Dermis blood vessel endothelial cell (primary cell): Measurements from ENCODE around the gene CAMK2A. TPM values are rescaled to one million over a fixed set of nuclear protein-coding genes. Genes with fewer than 3 reads are reported as not detected.

Experiments used
- DNase-seq: peaks from one replicate; pipeline ENCODE4 v3.0.0; 2010
- total RNA-seq: library from RNA; depleted of rRNA; stranded (reverse); fragments of >200 nt; gene quantifications from 2 replicates; pipeline ENCODE4 v1.2.3, GENCODE V29; 2014

CAMK2A gene
- not detected in 2 replicates for total RNA-seq

GRCh38 chr5:150289551-150290390, at the start of gene CAMK2A:
Gene CAMK2A, minus strand, starts transcription at chr5:150289773. Its CDS starts 148 bp downstream, at chr5:150289625.
- DNase-seq, result no peak

DNA sequence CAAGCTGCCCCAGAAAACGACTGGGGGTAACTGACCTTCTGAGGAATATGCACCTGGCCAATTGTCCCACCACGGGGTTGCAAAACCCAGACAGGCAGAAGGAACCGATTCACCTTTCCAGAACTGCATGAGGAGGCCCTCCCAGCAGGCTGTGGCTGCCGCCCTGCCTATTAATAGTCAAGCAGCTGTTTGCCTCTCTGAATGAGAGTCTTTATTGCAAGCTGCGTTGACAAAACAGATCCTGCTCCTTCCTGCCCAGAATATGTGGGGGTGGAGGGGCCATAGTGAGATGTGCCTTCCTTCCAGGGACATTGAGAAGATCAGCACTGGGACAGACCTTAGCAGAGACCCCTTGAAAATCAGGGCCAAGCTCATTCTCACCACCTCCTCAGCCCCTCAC, 49.6 kb upstream of the CAMK2A start:
- no peak for DNase-seq

- DNase-seq, result no peak
Measured at GRCh38 chr5:150338546-150338945, 49.0 kb upstream of the CAMK2A start.

- no peak for DNase-seq
Measured at GRCh38 chr5:150335778-150336177, 46.2 kb upstream of the CAMK2A start.

DNA sequence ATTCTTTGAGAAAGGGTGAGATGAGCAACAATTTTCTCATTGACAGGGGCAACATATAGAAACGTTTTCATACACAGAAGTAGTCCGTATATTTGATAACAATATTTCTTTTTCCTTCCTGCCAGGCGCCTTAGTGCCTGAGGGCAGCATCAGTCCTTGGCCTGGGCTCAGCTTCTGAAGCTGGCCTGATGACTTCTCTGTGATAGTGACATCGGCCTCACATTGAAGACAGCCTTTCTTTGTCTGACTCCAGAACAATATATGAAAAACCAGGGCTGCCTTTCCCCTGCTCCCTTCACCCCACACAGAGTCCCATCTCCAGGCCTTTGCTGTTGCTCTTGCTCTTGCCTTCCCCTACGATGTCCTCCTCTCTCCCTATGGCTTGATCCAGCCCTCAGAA, 43.8 kb upstream of the CAMK2A start:
- no peak for DNase-seq

DNA sequence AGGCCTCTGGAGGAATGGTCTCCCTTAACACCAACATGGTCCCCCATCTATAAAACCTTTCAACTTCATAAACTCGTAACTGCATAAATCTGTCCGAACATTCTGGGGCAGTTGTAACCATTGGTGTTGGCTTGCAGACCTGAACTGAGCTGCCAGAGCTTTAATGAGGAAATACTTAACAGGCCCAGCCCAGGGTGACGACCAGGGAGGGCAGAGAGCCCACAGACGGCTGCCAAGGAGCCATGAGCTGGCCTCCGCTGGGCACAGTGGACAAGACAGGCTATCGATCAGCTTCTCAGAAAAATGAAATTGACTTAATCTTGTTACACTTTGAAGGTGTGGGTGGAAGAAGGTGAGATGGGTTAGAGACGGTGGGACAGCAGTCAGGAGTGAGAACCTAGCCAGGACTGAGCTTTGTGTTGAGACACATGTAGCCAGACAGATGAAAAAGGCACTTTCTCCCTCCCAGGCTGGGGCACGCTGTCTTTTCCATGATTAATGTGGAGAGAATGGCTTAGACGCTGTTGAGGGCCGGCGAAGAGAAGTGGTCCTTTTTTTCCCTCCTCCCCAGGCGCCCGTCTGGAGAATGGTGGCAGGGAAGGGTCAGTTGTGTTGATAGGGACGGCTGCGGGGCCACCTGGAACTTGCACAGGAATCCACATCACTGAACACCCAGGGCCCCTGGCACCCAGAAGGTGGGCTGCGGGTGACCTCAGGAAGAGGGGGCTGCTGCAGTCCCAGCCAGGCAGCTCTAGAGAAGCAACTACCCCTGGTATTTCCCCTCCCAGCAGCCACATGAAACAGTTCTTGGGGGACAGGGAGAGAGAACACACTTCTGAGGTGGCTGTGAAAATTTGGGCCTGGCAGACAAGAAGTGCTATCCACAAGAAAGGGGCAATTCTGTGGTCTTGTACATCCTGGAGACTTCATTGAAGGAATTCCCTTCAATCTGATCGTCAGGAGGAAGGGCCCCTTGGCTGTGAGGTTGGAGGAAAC, 40.6 kb upstream of the CAMK2A start:
- no peak for DNase-seq

DNA sequence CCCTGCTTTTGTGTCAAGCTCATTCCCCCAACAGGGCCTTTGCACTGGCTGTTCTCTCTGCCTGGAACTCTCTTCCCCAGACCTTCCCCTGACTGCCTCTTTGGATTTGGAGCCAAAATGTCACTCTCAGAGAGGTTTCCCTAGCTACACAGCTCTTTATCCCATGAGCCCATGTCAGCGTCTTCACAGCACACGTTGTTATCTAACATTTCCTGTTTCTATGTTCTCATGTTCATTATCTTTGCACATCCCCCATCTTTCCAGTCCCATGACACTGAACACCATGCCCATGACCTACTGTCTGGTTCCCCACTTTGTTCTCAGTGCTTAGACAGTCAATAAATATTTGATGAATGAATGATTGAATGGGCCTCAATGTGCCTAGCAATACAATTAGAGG, 39.5 kb upstream of the CAMK2A start:
- no peak for DNase-seq

DNA sequence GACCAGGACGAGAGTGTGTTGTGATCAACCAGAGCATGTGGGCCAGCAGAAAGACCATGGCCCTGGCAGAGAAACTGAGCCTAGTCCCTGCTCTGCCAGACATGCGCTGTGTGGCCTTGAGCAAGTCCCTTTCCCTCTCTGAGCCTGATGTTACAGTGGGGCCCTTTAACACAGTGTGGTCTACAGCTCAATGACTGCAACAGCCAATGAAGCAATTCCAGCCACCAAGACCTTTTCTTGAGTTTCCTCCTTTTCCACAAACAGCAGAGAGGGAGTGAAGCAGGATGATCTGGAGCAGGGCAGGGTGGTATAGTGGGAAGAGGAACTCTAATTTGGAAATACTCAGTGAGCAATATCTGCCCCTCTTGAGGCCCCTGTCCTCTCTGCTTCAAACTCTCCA, 38.9 kb upstream of the CAMK2A start:
- DNase-seq, result no peak

- DNase-seq, result no peak
Measured at GRCh38 chr5:150327139-150327538, 37.6 kb upstream of the CAMK2A start.

DNA sequence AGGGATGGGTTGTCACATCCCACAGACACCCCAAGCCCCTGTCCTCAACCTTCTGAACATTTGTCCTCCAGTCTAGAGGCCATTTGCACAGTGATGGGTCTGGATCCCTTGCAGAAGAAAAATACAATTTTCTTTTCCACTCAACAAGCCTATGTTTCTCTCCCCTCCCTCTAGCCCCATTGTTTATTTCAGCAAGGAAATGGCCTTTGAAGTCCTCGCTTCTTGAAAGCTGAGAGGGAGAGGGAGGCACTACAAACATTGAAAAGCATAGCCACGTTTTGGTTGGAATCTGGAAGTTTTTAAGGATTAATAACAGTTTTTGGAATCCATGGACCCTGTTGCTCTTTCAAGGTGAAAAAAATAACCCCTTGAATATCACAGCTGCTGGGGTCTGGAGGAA, 37.1 kb upstream of the CAMK2A start:
- DNase-seq, result no peak

DNA sequence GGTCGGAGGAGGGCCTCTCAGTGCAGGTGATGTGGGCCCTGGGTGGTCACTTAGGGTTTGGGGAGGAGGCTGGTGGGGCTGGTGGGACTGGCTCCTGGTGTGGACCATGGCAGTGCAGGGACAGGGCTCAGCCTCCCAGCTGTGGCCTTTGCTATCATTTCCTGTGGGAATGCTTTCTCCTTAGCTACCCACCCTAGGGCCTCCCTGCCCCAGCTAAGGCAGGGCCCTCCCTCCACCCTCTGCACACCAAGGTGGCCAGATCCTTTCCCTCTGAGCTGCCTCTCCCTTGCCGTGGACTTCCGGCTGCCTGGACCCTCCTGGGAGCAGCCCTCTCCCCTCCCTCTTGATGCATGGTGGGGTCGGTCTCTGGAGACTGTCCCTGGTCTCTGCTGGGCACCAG, 35.9 kb upstream of the CAMK2A start:
- DNase-seq, result no peak

- no peak for DNase-seq
Measured at GRCh38 chr5:150323819-150324218, 34.2 kb upstream of the CAMK2A start.

GRCh38 chr5:150323092-150323491, 33.5 kb upstream of the CAMK2A start:
- DNase-seq, result no peak

DNA sequence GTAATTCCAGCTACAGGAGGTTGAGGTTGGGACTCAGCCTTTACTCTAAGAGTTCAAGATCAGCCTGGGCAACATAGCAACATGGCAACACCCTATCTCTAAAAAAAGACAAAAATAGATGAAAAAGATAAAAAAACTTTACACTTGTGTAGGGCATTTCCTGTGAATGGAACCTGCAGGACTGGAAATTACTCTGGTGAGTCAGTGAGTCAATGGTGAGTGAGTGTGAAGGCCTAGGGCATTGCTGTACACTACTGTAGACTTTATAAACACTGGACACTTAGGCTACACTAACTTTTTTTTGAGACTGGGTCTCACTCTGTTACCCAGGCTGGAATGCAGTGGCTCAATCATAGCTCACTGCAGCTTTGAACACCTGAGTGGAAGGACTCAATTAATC, 32.6 kb upstream of the CAMK2A start:
- DNase-seq, result peak; percentile 26

GRCh38 chr5:150321784-150322183, 32.2 kb upstream of the CAMK2A start:
- no peak for DNase-seq

- no peak for DNase-seq
Measured at GRCh38 chr5:150321211-150321610, 31.6 kb upstream of the CAMK2A start.

DNA sequence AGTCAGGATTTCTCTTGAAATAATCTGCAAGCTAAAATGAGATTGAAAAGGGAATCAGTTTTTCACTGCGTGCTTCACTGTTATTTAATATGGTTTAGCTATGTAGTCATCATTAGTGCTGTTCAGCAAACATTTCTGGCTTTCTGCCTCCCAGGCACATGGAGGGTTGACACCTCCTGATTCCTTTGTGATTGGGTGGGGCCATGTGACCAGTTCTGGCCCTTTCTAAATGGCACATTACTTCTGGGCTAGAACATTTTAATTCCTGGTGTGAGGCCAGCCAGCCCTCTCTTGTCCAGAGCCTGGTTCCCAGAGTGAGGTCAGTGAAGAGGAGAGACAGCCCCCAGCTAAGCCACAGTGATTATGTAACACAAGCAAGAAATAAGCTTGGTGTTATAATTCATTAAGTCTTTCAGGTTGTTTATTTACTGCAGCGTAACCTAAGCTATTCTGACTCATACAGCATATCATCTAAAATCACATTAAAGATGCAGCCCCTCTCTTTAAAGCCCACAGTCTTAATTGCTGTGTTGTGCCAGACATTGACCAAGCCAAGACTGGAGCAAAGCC, 30.6 kb upstream of the CAMK2A start:
- DNase-seq, result no peak

DNA sequence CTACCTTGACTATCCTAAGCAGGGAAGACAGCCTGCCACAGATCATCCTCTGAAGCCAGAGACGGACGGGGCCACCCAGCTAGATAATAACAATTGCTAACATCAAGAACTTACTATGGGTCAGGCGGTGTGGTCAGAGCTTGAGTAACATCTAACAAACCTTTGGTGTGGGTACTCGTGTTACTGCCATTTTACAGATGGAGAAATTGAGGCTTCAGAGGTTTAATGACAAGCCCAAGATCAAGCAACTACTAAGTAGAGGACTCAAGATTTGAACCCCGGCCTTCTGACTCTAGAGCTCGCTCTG, 29.9 kb upstream of the CAMK2A start:
- DNase-seq, result no peak

DNA sequence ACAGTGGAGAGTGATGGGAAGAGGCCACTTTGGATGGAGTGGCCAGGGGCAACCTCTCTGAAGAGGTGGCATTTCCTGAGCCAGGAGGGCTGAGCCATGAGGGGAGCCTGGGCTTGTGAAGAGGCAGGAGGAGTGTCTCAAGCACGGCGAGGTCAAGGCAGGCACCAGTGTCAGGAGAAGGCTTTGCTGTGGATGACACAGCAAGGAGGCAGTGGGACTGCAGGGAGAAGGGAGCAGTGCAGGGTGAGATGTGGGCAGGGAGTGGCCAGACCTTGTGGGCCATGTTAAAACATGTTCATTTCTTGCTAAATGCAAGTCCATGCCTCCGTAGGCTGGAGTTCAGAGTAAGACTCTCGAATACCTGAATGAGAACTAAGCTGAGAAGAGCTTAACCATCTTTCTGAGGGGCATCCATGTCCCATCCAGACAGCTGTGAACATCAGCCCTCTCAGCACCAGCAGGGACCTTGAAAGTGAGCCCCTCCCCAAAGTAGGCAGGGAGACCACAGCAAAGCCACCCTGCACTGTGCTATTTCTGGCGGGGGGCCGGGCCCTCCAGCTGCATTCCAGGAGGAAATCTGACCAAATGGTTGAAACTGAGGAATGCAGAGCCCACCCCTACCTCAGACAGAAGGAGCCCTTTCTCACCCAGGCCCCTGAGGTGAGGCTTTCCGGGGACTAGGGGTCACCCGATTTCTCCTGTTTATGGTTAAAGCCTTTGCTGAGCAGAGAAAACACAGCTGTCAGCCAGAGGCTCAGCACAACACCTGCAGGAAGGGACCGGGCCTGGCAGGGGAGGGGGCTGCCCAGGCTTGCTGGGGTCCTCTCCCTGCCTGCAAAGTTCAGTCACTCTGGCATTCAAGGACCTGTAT, 29.3 kb upstream of the CAMK2A start:
- DNase-seq, result no peak

DNA sequence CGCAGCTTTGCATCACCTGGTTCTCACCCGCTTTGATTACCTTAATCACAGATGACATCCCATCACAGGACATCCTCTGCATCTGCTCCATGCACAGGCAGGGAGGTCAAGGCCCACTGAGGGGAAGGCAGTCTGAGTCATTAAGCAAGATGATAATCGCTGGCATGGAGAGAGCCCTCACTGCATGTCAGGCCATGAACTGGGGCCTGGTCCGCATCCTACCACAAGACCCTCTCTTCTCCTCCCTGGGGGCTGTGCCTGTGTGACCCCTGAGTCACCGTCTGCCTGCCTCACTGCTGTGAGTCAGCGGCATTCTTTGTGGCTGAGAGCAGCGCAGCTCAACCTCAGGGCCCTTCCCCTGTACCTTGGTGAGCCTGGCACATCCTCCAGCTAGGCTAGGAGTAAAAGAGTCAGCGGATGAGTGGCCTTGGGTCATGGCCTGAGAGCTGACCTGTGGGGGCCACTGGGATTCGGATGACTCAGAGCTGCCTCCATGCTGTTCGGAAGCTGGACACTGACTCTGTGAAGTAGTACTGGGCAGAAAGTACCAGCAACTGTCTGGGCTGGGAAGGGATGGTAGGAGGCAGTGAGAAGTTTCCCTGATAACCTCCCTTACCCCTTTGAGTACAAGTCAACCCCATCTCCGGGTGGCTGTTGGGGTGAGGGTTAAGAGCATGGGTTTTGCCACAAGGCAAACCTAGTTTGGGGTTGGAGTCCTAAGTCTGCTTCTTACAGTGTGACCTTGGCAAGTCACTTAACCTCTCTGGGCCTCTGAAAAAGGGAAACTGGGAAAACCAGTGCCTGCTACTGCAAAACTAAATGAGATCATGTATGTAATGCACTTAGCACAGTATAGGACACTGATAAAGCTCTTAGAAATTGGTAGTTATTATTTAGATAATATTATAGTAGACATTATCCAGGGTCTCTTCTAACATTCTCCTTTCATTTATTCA, 27.8 kb upstream of the CAMK2A start:
- DNase-seq, result peak; percentile 81

DNA sequence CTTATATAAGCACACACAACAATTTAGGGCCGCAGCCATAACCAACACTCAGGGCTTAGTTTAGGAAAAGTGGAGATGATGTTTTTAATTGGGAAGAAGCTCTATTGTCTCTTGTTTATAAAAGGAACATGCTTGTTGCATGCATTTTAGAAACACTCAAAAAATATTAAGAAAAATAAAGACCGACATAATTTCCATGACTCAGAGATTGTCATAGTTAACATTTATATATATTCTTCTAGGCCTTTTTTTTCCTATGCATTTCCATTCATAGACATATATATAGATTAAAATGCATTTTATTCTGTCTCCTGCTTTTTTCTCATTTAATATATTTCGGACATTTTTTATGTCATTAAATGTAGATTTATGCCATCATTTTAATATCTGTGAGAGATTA, 26.7 kb upstream of the CAMK2A start:
- DNase-seq, result no peak
